NB4 (cell line): Measurements from ENCODE around the gene DPH6.

Experiments used
- MYC ChIP-seq: IDR thresholded peaks from 2 replicates; pipeline ENCODE4 v1.6.1; 2011; ENCODE audit warnings: low read depth, low read length
- POLR2A ChIP-seq: IDR thresholded peaks from 2 replicates; pipeline ENCODE4 v1.6.1; 2011; ENCODE audit warnings: mild to moderate bottlenecking; ENCODE audit not compliant: insufficient read length; ENCODE audit errors: extremely low read depth
- TF ChIP-seq, protein P1 (sequence below): IDR thresholded peaks from 2 replicates; pipeline ENCODE4 v1.6.1; 2011; ENCODE audit warnings: low read depth, low read length
- TF ChIP-seq, protein P2 (sequence below): IDR thresholded peaks from one replicate; pipeline ENCODE4 v1.5.1; 2012; ENCODE audit warnings: low read depth, low read length

DNA sequence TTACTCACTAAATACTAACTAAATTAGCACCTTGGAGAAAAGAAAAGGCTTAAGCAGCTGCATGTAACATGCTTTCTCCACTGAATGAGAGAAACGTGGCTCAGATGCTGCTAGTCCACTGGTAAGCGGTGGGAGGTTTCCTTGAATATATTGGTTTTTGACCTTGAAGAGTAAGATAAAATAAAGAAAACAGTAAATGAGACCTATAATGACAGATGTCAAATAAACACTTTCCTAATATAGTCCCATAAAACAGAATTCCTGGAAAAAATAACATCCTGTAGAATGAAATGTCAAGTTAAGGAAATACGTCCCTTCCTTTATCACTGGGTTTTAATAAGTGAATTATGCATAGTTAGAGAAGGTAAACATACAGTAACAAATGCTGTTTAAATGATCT, 215.0 kb downstream of the DPH6 start:
- TF ChIP-seq POLR2A = no peak
- TF ChIP-seq, protein P1, sequence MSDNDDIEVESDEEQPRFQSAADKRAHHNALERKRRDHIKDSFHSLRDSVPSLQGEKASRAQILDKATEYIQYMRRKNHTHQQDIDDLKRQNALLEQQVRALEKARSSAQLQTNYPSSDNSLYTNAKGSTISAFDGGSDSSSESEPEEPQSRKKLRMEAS = no peak
- TF ChIP-seq, protein P2, sequence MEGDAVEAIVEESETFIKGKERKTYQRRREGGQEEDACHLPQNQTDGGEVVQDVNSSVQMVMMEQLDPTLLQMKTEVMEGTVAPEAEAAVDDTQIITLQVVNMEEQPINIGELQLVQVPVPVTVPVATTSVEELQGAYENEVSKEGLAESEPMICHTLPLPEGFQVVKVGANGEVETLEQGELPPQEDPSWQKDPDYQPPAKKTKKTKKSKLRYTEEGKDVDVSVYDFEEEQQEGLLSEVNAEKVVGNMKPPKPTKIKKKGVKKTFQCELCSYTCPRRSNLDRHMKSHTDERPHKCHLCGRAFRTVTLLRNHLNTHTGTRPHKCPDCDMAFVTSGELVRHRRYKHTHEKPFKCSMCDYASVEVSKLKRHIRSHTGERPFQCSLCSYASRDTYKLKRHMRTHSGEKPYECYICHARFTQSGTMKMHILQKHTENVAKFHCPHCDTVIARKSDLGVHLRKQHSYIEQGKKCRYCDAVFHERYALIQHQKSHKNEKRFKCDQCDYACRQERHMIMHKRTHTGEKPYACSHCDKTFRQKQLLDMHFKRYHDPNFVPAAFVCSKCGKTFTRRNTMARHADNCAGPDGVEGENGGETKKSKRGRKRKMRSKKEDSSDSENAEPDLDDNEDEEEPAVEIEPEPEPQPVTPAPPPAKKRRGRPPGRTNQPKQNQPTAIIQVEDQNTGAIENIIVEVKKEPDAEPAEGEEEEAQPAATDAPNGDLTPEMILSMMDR = no peak
- no peak for TF ChIP-seq MYC
